ENCODE results near the gene SYPL2.

- TF ChIP-seq CTCF (IDR thresholded peaks at IDR 0.05): no peak
- no peak for TF ChIP-seq POLR2A (IDR thresholded peaks at IDR 0.05)
These were observed 42.8 kb upstream of the SYPL2 start for GRCh38 chr1:109423498-109423897.

All from uterus (tissue), 2 donors.